WTC11 (cell line): ENCODE measurements around the gene HOXA13. TPM values are rescaled to one million over a fixed set of nuclear protein-coding genes. Genes with fewer than 3 reads are reported as not detected.

ENCODE experiments used
- ATAC-seq: fragments of 200-7000 bp; cut with Tn5 transposase; 2 replicates; pipeline ENCODE4 v1.10.0; 2021; ENCODE audit warnings: mild to moderate bottlenecking, moderate library complexity
- CTCF ChIA-PET: fragments of 300-600 bp; sonication (Branson Sonifier 250); formaldehyde crosslinking; loops from one replicate; lab custom pipeline; 2021; ENCODE audit warnings: antibody characterized with exemption; lab: Charles Lee
- POLR2A ChIA-PET: fragments of 350-600 bp; sonication (Branson Sonifier 250); formaldehyde crosslinking; loops from one replicate; lab custom pipeline; 2021; ENCODE audit warnings: antibody characterized with exemption; lab: Charles Lee
- DNase-seq: peaks from one replicate; pipeline ENCODE4 v3.0.0; 2021; ENCODE audit warnings: low spot score
- H3K27ac Mint-ChIP-seq: 2 replicates; pipeline ENCODE4 v1.8.0; 2021; ENCODE audit warnings: mixed read lengths
- H3K27me3 Mint-ChIP-seq: 2 replicates; pipeline ENCODE4 v1.8.0; 2021; ENCODE audit warnings: low read depth, mild to moderate bottlenecking, moderate library complexity, mixed read lengths
- H3K36me3 Mint-ChIP-seq: 2 replicates; pipeline ENCODE4 v1.8.0; 2021; ENCODE audit warnings: mixed read lengths
- H3K4me1 Mint-ChIP-seq: 2 replicates; pipeline ENCODE4 v1.8.0; 2022; ENCODE audit warnings: mixed read lengths
- H3K4me3 Mint-ChIP-seq: 2 replicates; pipeline ENCODE4 v1.8.0; 2021; ENCODE audit warnings: mild to moderate bottlenecking, moderate library complexity, mixed read lengths
- H3K9me3 Mint-ChIP-seq: 2 replicates; pipeline ENCODE4 v1.8.0; 2021; ENCODE audit warnings: mixed read lengths
- ATF2 ChIP-seq: sonication (generic); formaldehyde crosslinking; IDR thresholded peaks from 2 replicates; pipeline ENCODE4 v1.8.1; 2022; ENCODE audit warnings: low read depth, missing genetic modification reagents, borderline replicate concordance
- CDX4 ChIP-seq: fragments of 250-450 bp; sonication (Bioruptor Pico); IDR thresholded peaks from 2 replicates; pipeline ENCODE4 v1.9.0; 2021; ENCODE audit warnings: moderate library complexity, mild to moderate bottlenecking, inconsistent platforms, borderline replicate concordance
- ELF4 ChIP-seq: sonication (generic); formaldehyde crosslinking; IDR thresholded peaks from 2 replicates; pipeline ENCODE4 v1.8.1; 2022; ENCODE audit warnings: low read depth, mild to moderate bottlenecking, moderate library complexity, missing genetic modification reagents
- EMX1 ChIP-seq: fragments of 250-450 bp; sonication (Bioruptor Pico); IDR thresholded peaks from 2 replicates; pipeline ENCODE4 v1.8.0; 2021; ENCODE audit warnings: mild to moderate bottlenecking
- FOXJ3 ChIP-seq: sonication (generic); formaldehyde crosslinking; IDR thresholded peaks from 2 replicates; pipeline ENCODE4 v1.9.0; 2021; ENCODE audit warnings: missing genetic modification reagents, mild to moderate bottlenecking, borderline replicate concordance
- GRHL2 ChIP-seq: fragments of 250-450 bp; sonication (Bioruptor Pico); IDR thresholded peaks from 2 replicates; pipeline ENCODE4 v1.8.0; 2022; ENCODE audit warnings: mild to moderate bottlenecking, moderate library complexity; ENCODE audit not compliant: insufficient replicate concordance, severe bottlenecking
- NFE2L1 ChIP-seq: sonication (generic); formaldehyde crosslinking; IDR thresholded peaks from 2 replicates; pipeline ENCODE4 v1.8.1; 2023; ENCODE audit warnings: missing genetic modification reagents
- NR1H2 ChIP-seq: sonication (generic); formaldehyde crosslinking; IDR thresholded peaks from 2 replicates; pipeline ENCODE4 v1.9.0; 2021; ENCODE audit warnings: mild to moderate bottlenecking, moderate library complexity, missing genetic modification reagents
- PRDM15 ChIP-seq: sonication (generic); formaldehyde crosslinking; IDR thresholded peaks from 2 replicates; pipeline ENCODE4 v1.8.0; 2022; ENCODE audit warnings: missing genetic modification reagents
- SMAD4 ChIP-seq: sonication (generic); formaldehyde crosslinking; IDR thresholded peaks from 2 replicates; pipeline ENCODE4 v1.8.0; 2022; ENCODE audit warnings: mild to moderate bottlenecking, missing genetic modification reagents
- TCF7 ChIP-seq: sonication (generic); formaldehyde crosslinking; IDR thresholded peaks from 2 replicates; pipeline ENCODE4 v1.8.0; 2022; ENCODE audit warnings: mild to moderate bottlenecking, low read depth, missing genetic modification reagents, moderate library complexity
- TEAD1 ChIP-seq: sonication (generic); formaldehyde crosslinking; IDR thresholded peaks from 2 replicates; pipeline ENCODE4 v1.8.0; 2022; ENCODE audit warnings: mild to moderate bottlenecking, missing genetic modification reagents
- TP53 ChIP-seq: sonication (generic); formaldehyde crosslinking; IDR thresholded peaks from 2 replicates; pipeline ENCODE4 v1.8.1; 2023; ENCODE audit warnings: mild to moderate bottlenecking, missing genetic modification reagents
- USF2 ChIP-seq: sonication (generic); formaldehyde crosslinking; IDR thresholded peaks from 2 replicates; pipeline ENCODE4 v1.8.1; 2023; ENCODE audit warnings: mild to moderate bottlenecking, missing genetic modification reagents, moderate library complexity
- ZNF423 ChIP-seq: fragments of 250-450 bp; sonication (Bioruptor Pico); IDR thresholded peaks from 2 replicates; pipeline ENCODE4 v2.1.2; 2022; ENCODE audit warnings: mild to moderate bottlenecking, moderate library complexity
- ZNF512 ChIP-seq: sonication (generic); formaldehyde crosslinking; IDR thresholded peaks from 2 replicates; pipeline ENCODE4 v1.8.1; 2022; ENCODE audit warnings: missing genetic modification reagents, borderline replicate concordance
- ZNF671 ChIP-seq: fragments of 250-450 bp; sonication (Bioruptor Pico); IDR thresholded peaks from 2 replicates; pipeline ENCODE4 v1.8.0; 2021; ENCODE audit warnings: mild to moderate bottlenecking
- total RNA-seq: library from RNA; stranded (reverse); gene quantifications from 3 replicates; pipeline ENCODE4 v1.2.3, GENCODE V29; 2021
- TF ChIP-seq, protein P1 (sequence below): fragments of 250-450 bp; sonication (Bioruptor Pico); IDR thresholded peaks from 2 replicates; pipeline ENCODE4 v1.9.0; 2021; ENCODE audit warnings: mild to moderate bottlenecking
- TF ChIP-seq, protein P2 (sequence below): fragments of 250-450 bp; sonication (Bioruptor Pico); IDR thresholded peaks from 2 replicates; pipeline ENCODE4 v1.9.0; 2021; ENCODE audit warnings: mild to moderate bottlenecking
- TF ChIP-seq, protein P3 (sequence below): fragments of 200-600 bp; IDR thresholded peaks from 2 replicates; pipeline ENCODE4 v1.8.0; 2022; ENCODE audit warnings: antibody characterized with exemption

Gene HOXA13
- total RNA-seq, 1 experiment from 2014 or later = not detected

GRCh38 chr7:27191161-27191731, 8.6 kb downstream of the HOXA13 start:
- Mint-ChIP-seq H3K9me3 (no peaks in the 10 kb centered on the region), H3K27me3 (peaks cover 100% of the 10 kb centered on the region), H3K4me1 (peaks cover 34% of the 10 kb centered on the region), H3K36me3 (no peaks in the 10 kb centered on the region), H3K4me3 (no peak overlapping the region), H3K27ac (no peak overlapping the region)
- POLR2A ChIA-PET = no interaction called here
- ATAC-seq (no peak; the same call in 1 of the 2 replicates), DNase-seq (no peak)
- CTCF ChIA-PET = interaction anchor here (5.5 kb wide), 1 partner anchor 12 kb away, joined by 34 read pairs; no protein-coding TSS in a partner anchor
- TF ChIP-seq EMX1 (CRISPR knock-in tag) (no peak), TCF7 (no peak), ELF4 (CRISPR knock-in tag) (no peak), ZNF512 (CRISPR knock-in tag) (no peak), ZNF423 (CRISPR knock-in tag) (no peak), PRDM15 (CRISPR knock-in tag) (no peak)
- TF ChIP-seq, protein P1, sequence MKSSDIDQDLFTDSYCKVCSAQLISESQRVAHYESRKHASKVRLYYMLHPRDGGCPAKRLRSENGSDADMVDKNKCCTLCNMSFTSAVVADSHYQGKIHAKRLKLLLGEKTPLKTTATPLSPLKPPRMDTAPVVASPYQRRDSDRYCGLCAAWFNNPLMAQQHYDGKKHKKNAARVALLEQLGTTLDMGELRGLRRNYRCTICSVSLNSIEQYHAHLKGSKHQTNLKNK (CRISPR knock-in tag) = no peak

DNA sequence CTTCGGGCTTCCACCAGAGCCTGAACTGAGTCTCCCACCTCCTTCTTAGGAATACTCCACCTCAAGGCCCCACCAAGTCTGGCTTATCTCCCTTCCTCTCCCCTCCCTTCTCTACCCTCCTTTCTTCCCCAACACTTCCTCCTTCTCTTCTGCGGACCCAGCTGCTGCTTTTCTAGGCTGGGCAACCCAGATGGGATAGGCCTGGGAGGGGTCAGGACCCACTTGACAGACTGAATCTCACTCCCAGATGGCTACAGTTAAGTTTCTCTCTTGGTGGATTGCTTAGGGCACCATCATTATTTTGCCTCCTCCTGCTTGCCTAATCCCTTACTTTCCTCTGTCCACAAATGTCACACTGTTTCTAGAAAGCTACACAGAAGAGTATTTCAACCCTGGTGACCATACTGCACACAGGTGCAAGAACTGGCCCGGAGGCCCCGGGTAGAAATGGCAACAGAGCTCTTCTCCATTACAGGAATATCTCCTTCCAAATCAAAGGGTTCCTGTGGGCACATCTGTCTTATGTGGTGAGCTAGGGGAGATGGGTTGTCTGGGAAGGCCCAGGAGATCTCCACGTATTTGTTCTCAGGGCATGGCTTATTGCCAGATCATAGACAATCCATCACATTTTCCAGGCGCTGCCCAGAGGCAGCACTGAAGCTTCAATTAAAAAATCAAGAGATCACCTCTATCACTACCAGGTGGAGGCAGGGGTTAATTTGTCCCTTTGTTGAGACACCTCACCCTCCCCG, 9.7 kb downstream of the HOXA13 start:
- no peak for ATAC-seq
- Mint-ChIP-seq H3K36me3 (0 out of 2 replicates have a peak, but pooled peaks cover 3% of the 10 kb centered on the region), H3K27ac (no peak overlapping the region), H3K4me3 (no peak overlapping the region), H3K9me3 (no peaks in the 10 kb centered on the region), H3K27me3 (peaks cover 100% of the 10 kb centered on the region), H3K4me1 (peaks cover 44% of the 10 kb centered on the region)
- no peak for DNase-seq
- ChIA-PET CTCF (interaction anchor here (1.2 to 5.5 kb wide), 2 partner anchors 11 to 16 kb away, joined by 3 to 34 read pairs; partner anchors contain the start of gene HOXA10), POLR2A (no interaction called here)
- TF ChIP-seq, protein P2, sequence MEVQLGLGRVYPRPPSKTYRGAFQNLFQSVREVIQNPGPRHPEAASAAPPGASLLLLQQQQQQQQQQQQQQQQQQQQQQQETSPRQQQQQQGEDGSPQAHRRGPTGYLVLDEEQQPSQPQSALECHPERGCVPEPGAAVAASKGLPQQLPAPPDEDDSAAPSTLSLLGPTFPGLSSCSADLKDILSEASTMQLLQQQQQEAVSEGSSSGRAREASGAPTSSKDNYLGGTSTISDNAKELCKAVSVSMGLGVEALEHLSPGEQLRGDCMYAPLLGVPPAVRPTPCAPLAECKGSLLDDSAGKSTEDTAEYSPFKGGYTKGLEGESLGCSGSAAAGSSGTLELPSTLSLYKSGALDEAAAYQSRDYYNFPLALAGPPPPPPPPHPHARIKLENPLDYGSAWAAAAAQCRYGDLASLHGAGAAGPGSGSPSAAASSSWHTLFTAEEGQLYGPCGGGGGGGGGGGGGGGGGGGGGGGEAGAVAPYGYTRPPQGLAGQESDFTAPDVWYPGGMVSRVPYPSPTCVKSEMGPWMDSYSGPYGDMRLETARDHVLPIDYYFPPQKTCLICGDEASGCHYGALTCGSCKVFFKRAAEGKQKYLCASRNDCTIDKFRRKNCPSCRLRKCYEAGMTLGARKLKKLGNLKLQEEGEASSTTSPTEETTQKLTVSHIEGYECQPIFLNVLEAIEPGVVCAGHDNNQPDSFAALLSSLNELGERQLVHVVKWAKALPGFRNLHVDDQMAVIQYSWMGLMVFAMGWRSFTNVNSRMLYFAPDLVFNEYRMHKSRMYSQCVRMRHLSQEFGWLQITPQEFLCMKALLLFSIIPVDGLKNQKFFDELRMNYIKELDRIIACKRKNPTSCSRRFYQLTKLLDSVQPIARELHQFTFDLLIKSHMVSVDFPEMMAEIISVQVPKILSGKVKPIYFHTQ (CRISPR knock-in tag) = no peak
- TF ChIP-seq TP53 (CRISPR knock-in tag) = no peak
- no peak for TF ChIP-seq NFE2L1 (CRISPR knock-in tag)
- TF ChIP-seq NR1H2 = no peak
- TF ChIP-seq FOXJ3 (CRISPR knock-in tag) = no peak
- TF ChIP-seq ATF2 (CRISPR knock-in tag) = no peak
- TF ChIP-seq GRHL2 (CRISPR knock-in tag) = no peak
- no peak for TF ChIP-seq CDX4 (CRISPR knock-in tag)
- TF ChIP-seq TEAD1 = no peak
- TF ChIP-seq USF2 (CRISPR knock-in tag) = no peak
- no peak for TF ChIP-seq SMAD4
- TF ChIP-seq ZNF671 (CRISPR knock-in tag) = no peak
- TF ChIP-seq, protein P3, sequence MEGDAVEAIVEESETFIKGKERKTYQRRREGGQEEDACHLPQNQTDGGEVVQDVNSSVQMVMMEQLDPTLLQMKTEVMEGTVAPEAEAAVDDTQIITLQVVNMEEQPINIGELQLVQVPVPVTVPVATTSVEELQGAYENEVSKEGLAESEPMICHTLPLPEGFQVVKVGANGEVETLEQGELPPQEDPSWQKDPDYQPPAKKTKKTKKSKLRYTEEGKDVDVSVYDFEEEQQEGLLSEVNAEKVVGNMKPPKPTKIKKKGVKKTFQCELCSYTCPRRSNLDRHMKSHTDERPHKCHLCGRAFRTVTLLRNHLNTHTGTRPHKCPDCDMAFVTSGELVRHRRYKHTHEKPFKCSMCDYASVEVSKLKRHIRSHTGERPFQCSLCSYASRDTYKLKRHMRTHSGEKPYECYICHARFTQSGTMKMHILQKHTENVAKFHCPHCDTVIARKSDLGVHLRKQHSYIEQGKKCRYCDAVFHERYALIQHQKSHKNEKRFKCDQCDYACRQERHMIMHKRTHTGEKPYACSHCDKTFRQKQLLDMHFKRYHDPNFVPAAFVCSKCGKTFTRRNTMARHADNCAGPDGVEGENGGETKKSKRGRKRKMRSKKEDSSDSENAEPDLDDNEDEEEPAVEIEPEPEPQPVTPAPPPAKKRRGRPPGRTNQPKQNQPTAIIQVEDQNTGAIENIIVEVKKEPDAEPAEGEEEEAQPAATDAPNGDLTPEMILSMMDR = no peak
- no peak for TF ChIP-seq EMX1 (CRISPR knock-in tag)
